HG02763 (cell line): ENCODE measurements around the gene ANGEL1.

Experiments
- ATAC-seq: cut with Tn5 transposase; IDR thresholded peaks from one replicate; pipeline ENCODE4 v1.9.1; 2021; ENCODE audit warnings: mild to moderate bottlenecking, moderate library complexity; ENCODE audit not compliant: unreplicated experiment

Gene ANGEL1

GRCh38 chr14:76780360-76780759, 32.3 kb downstream of the ANGEL1 start:
- no peak for ATAC-seq

GRCh38 chr14:76780058-76780345, 32.7 kb downstream of the ANGEL1 start:
- ATAC-seq = no peak

- ATAC-seq = no peak
Measured at GRCh38 chr14:76779221-76780057, 33.2 kb downstream of the ANGEL1 start.

GRCh38 chr14:76778546-76779215, 34.0 kb downstream of the ANGEL1 start:
- no peak for ATAC-seq

- ATAC-seq = no peak
Measured at GRCh38 chr14:76777721-76778120, 35.0 kb downstream of the ANGEL1 start.

- ATAC-seq = no peak
Measured at GRCh38 chr14:76776428-76777251, 36.0 kb downstream of the ANGEL1 start.

GRCh38 chr14:76775695-76776427, 36.8 kb downstream of the ANGEL1 start:
- no peak for ATAC-seq

GRCh38 chr14:76774821-76775694, 37.6 kb downstream of the ANGEL1 start:
- no peak for ATAC-seq

- no peak for ATAC-seq
Measured at GRCh38 chr14:76773956-76774820, 38.5 kb downstream of the ANGEL1 start.

- ATAC-seq = no peak
Measured at GRCh38 chr14:76773188-76773885, 39.3 kb downstream of the ANGEL1 start.

- ATAC-seq = no peak
Measured at GRCh38 chr14:76772300-76773187, 40.1 kb downstream of the ANGEL1 start.

GRCh38 chr14:76771437-76771980, 41.2 kb downstream of the ANGEL1 start:
- ATAC-seq = no peak

GRCh38 chr14:76770521-76771436, 41.9 kb downstream of the ANGEL1 start:
- no peak for ATAC-seq

GRCh38 chr14:76769636-76770292, 42.9 kb downstream of the ANGEL1 start:
- ATAC-seq = no peak

GRCh38 chr14:76768671-76769500, 43.8 kb downstream of the ANGEL1 start:
- ATAC-seq = peak; percentile 4
